T-helper 17 cell (primary cell): ENCODE data around the gene SLC6A3. TPM values are rescaled to one million over a fixed set of nuclear protein-coding genes. Genes with fewer than 3 reads are reported as not detected.
A peak's percentile ranks its signal among the peaks of the same experiment; 100 is the strongest.
"Not testable (repeated sequence)": the region's sequence is repeated elsewhere in the genome, so short reads cannot be mapped to it uniquely, and the experiment has no call there.

ENCODE experiments used
- ATAC-seq: fragments of 150-1000 bp; cut with Tn5 transposase; 2 replicates; pipeline ENCODE4 v1.10.0; 2021; ENCODE audit warnings: mild to moderate bottlenecking, moderate library complexity
- DNase-seq, 3 donors: peaks; one replicate each; pipeline versions ENCODE4 v3.0.0 to v3.0.0-alpha.2; 2020 to 2021
- H3K9me3 ChIP-seq: one replicate; pipeline ENCODE4 v1.7.0; 2013; ENCODE audit warnings: low read length, mild to moderate bottlenecking; ENCODE audit not compliant: control insufficient read depth, poor library complexity, severe bottlenecking
- H3K27ac Mint-ChIP-seq: one replicate; pipeline ENCODE4 v1.8.0; 2022; ENCODE audit warnings: mild to moderate bottlenecking, moderate library complexity, mixed read lengths
- H3K27me3 Mint-ChIP-seq: one replicate; pipeline ENCODE4 v1.8.0; 2022; ENCODE audit warnings: mixed read lengths
- H3K36me3 Mint-ChIP-seq: one replicate; pipeline ENCODE4 v1.8.0; 2022; ENCODE audit warnings: low read depth, mixed read lengths
- H3K4me1 Mint-ChIP-seq: one replicate; pipeline ENCODE4 v1.8.0; 2022; ENCODE audit warnings: mild to moderate bottlenecking, mixed read lengths
- H3K4me3 Mint-ChIP-seq: one replicate; pipeline ENCODE4 v1.8.0; 2022; ENCODE audit warnings: mild to moderate bottlenecking, moderate library complexity, mixed read lengths
- total RNA-seq, 4 donors: library from RNA in 2 of 4; stranded (reverse) in 2 of 4; gene quantifications; one replicate each; pipeline ENCODE4 v1.2.3 and lab custom pipeline; 2022 to 2026

The SLC6A3 gene
- total RNA-seq, 2 donors from 2014 or later = not detected

DNA sequence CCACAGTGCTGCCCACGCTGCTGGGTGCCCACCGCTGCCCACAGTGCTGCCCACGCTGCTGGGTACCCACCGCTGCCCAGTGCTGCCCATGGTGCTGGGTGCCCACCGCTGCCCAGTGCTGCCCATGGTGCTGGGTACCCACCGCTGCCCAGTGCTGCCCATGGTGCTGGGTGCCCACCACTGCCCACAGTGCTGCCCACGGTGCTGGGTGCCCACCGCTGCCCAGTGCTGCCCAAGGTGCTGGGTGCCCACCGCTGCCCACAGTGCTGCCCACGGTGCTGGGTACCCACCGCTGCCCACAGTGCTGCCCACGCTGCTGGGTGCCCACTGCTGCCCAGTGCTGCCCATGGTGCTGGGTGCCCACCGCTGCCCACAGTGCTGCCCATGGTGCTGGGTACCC lies 22.7 kb downstream of the SLC6A3 start:
- H3K4me1 Mint-ChIP-seq, H3K9me3 ChIP-seq, H3K27me3 Mint-ChIP-seq, H3K27ac Mint-ChIP-seq, ATAC-seq, H3K36me3 Mint-ChIP-seq, H3K4me3 Mint-ChIP-seq, DNase-seq: not testable (repeated sequence)

GRCh38 chr5:1421521-1422341 lies 23.5 kb downstream of the SLC6A3 start:
- H3K27me3 Mint-ChIP-seq = peaks cover 6% of the 10 kb centered on the region
- no peak overlapping the region for H3K4me3 Mint-ChIP-seq
- H3K4me1 Mint-ChIP-seq = no peaks in the 10 kb centered on the region
- DNase-seq (peak in 2 of 3 donors; percentile 4 to 8), ATAC-seq (no peak)
- H3K36me3 Mint-ChIP-seq = no peaks in the 10 kb centered on the region
- no peaks in the 10 kb centered on the region for H3K9me3 ChIP-seq
- H3K27ac Mint-ChIP-seq = no peak overlapping the region

- no peaks in the 10 kb centered on the region for H3K4me1 Mint-ChIP-seq
- no peaks in the 10 kb centered on the region for H3K9me3 ChIP-seq
- DNase-seq (peak in 2 of 3 donors; percentile 1 to 4), ATAC-seq (no peak)
- H3K27me3 Mint-ChIP-seq = peaks cover 6% of the 10 kb centered on the region
- no peak overlapping the region for H3K4me3 Mint-ChIP-seq
- no peaks in the 10 kb centered on the region for H3K36me3 Mint-ChIP-seq
- H3K27ac Mint-ChIP-seq = no peak overlapping the region
Observed at GRCh38 chr5:1420211-1421195, 24.7 kb downstream of the SLC6A3 start.

DNA sequence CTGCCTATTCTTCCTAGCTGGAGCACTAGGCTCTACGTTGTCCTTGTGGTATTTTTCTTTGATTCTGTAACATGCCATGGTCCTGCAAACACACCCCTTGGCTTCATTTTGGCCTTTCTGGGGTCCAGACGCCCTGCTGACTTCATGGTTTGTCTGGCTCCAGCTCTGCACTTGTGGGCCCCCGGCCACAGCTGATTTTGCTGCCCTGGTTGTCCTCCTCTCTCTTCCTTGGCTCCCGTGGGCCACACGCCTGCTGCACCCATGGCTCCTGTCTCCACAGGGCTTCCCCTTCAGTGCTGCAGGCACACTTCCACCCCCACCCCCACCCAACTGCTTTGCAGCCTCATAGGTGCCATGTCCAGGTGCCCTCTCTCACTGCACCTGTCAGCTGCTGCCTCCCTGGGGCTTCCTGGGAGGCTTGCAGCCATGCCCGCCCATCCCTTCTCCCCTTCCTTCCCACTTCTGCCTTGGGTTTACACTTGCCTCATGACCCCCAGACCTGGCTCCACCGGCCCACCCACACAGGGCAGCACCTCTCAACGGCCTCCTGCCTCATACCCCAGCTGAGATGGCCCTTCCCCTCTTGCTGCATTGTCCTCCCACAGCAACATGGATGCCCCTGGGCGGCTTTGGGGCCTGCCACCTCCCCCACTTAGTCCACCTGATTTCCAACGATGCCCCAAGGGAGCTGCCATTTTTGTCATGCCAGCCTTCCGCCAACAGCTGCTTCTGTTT lies 25.6 kb downstream of the SLC6A3 start:
- ATAC-seq (no peak), DNase-seq (no peak)
- Mint-ChIP-seq H3K4me3 (no peak overlapping the region), H3K36me3 (no peaks in the 10 kb centered on the region), H3K4me1 (no peaks in the 10 kb centered on the region), H3K27me3 (peaks cover 6% of the 10 kb centered on the region), H3K27ac (no peak overlapping the region)
- no peaks in the 10 kb centered on the region for H3K9me3 ChIP-seq

- Mint-ChIP-seq H3K27ac (no peak overlapping the region), H3K27me3 (no peaks in the 10 kb centered on the region), H3K4me3 (no peak overlapping the region), H3K4me1 (no peaks in the 10 kb centered on the region), H3K36me3 (no peaks in the 10 kb centered on the region)
- H3K9me3 ChIP-seq = no peaks in the 10 kb centered on the region
- DNase-seq (no peak), ATAC-seq (no peak)
Observed at GRCh38 chr5:1418921-1419280, 26.3 kb downstream of the SLC6A3 start.

- H3K36me3 Mint-ChIP-seq = no peaks in the 10 kb centered on the region
- H3K4me1 Mint-ChIP-seq = no peaks in the 10 kb centered on the region
- DNase-seq = no peak
- no peaks in the 10 kb centered on the region for H3K27me3 Mint-ChIP-seq
- H3K4me3 Mint-ChIP-seq = no peak overlapping the region
- no peak overlapping the region for H3K27ac Mint-ChIP-seq
- no peaks in the 10 kb centered on the region for H3K9me3 ChIP-seq
- no peak for ATAC-seq
Observed at GRCh38 chr5:1418238-1418920, 26.9 kb downstream of the SLC6A3 start.

DNA sequence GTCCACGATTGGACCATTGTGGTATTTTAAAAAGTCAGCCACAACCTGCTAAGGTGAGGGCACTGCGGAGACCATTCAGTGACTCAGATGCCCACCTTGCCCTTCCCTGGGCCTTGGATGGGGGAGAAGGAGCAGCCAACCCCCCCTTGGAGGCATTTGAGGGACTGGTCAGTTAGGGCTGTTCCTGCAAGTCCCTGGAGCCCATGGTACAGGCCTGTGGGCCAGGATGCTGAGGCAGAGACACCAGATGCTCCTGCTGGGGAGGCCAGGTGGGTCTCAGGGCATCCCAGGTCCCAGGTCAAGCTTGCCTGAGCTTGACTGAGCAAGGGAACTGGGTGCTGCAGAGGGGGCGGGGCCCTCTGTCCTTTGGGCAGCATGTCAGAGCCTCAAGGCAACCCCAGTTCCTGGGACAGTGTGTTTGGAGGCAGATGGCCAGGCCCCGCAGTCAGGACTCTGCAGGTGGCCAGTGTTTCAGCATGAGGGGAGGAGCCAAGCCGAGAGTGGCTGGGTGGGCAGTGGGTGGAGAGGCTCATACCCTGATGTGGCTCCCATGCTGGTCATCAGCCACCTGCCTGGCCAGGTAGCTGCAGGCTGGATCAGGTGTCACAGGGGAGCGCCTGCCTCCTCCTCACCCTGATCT lies 27.5 kb downstream of the SLC6A3 start:
- H3K36me3 Mint-ChIP-seq = no peaks in the 10 kb centered on the region
- no peaks in the 10 kb centered on the region for H3K27me3 Mint-ChIP-seq
- peak in 1 of 3 donors; percentile 4 for DNase-seq
- H3K4me3 Mint-ChIP-seq = no peak overlapping the region
- H3K4me1 Mint-ChIP-seq = no peaks in the 10 kb centered on the region
- ATAC-seq = no peak
- H3K27ac Mint-ChIP-seq = no peak overlapping the region
- H3K9me3 ChIP-seq = no peaks in the 10 kb centered on the region

DNA sequence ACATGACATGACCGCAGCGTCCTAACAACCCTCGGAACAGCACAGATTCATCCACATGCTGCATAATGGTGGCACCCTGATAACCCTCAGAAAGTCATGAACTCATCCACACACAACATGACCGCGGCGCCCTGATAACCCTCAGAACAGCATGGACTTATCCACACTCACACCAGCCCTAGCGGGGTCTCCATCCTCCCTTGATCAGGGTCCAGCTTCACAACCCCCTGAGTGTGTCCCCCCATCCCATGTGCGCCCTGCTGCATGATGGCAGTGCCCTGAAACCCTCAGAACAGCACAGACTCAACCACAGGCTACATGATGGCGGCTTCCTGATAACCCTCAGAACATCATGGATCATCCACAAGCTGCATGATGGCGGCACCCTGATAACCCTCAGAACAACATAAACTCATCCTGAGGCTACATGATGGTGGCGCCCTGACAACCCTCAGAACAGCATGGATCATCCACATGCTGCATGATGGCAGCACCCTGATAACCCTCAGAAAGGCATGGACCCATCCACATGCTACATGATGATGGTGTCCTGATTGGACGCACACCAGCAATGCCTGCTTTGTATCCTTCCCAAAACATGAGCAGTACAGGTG lies 28.3 kb downstream of the SLC6A3 start:
- Mint-ChIP-seq H3K4me1 (peaks cover under 1% of the 10 kb centered on the region), H3K4me3 (no peak overlapping the region), H3K27me3 (peaks cover 5% of the 10 kb centered on the region), H3K36me3 (no peaks in the 10 kb centered on the region), H3K27ac (no peak overlapping the region)
- H3K9me3 ChIP-seq = no peaks in the 10 kb centered on the region
- DNase-seq (peak in 1 of 3 donors; percentile 3), ATAC-seq (no peak)

- Mint-ChIP-seq H3K4me1 (peaks cover 3% of the 10 kb centered on the region), H3K27ac (no peak overlapping the region), H3K36me3 (peaks cover 2% of the 10 kb centered on the region), H3K4me3 (no peak overlapping the region), H3K27me3 (peaks cover 13% of the 10 kb centered on the region)
- no peaks in the 10 kb centered on the region for H3K9me3 ChIP-seq
- ATAC-seq = no peak
- DNase-seq = no peak
Observed at GRCh38 chr5:1415626-1416360, 29.4 kb downstream of the SLC6A3 start.

- H3K27ac Mint-ChIP-seq = no peak overlapping the region
- peak in 1 of 3 donors; percentile 4 for DNase-seq
- peaks cover 2% of the 10 kb centered on the region for H3K36me3 Mint-ChIP-seq
- H3K27me3 Mint-ChIP-seq = peaks cover 21% of the 10 kb centered on the region
- peaks cover 3% of the 10 kb centered on the region for H3K4me1 Mint-ChIP-seq
- ATAC-seq = no peak
- no peak overlapping the region for H3K4me3 Mint-ChIP-seq
- no peaks in the 10 kb centered on the region for H3K9me3 ChIP-seq
Observed at GRCh38 chr5:1415059-1415425, 30.2 kb downstream of the SLC6A3 start.

- Mint-ChIP-seq H3K4me3 (no peak overlapping the region), H3K36me3 (peaks cover 2% of the 10 kb centered on the region), H3K27me3 (peaks cover 25% of the 10 kb centered on the region), H3K27ac (no peak overlapping the region), H3K4me1 (peaks cover 3% of the 10 kb centered on the region)
- no peak for ATAC-seq
- DNase-seq = peak in 1 of 3 donors; percentile 15
- no peaks in the 10 kb centered on the region for H3K9me3 ChIP-seq
Observed at GRCh38 chr5:1414311-1415058, 30.8 kb downstream of the SLC6A3 start.
